Fibroblast of lung (primary cell): ENCODE results near the gene NHLH2. TPM values are rescaled to one million over a fixed set of nuclear protein-coding genes. Genes with fewer than 3 reads are reported as not detected.

Experiments used
- DNase-seq, 2 donors: peaks; one replicate each; pipeline versions ENCODE4 v3.0.0 to v3.0.0-alpha.2; 2010; ENCODE audit warnings: low read depth in 2 of 2
- H2AFZ ChIP-seq: 2 replicates; pipeline ENCODE4 v1.5.1; 2012; ENCODE audit warnings: low read length, control low read depth, inconsistent platforms
- H3K27ac ChIP-seq: 2 replicates; pipeline ENCODE4 v1.5.1; 2011; ENCODE audit warnings: low read length, control low read depth; ENCODE audit not compliant: insufficient read depth
- H3K27me3 ChIP-seq: 2 replicates; pipeline ENCODE4 v1.5.1; 2011; ENCODE audit warnings: mild to moderate bottlenecking, low read length; ENCODE audit not compliant: control insufficient read depth, insufficient read depth
- H3K36me3 ChIP-seq: 2 replicates; pipeline ENCODE4 v1.5.1; 2011; ENCODE audit warnings: low read length; ENCODE audit not compliant: control insufficient read depth, insufficient read depth
- H3K4me1 ChIP-seq: 2 replicates; pipeline ENCODE4 v1.5.1; 2011; ENCODE audit warnings: low read length; ENCODE audit not compliant: control insufficient read depth, insufficient read depth; ENCODE audit errors: extremely low read depth
- H3K4me2 ChIP-seq: 2 replicates; pipeline ENCODE4 v1.5.1; 2011; ENCODE audit warnings: low read length, control low read depth; ENCODE audit not compliant: insufficient read depth; ENCODE audit errors: extremely low read depth
- H3K4me3 ChIP-seq, 4 experiments: fragments of 200-600 bp in 1 of 4; sonication (generic) in 1 of 4; replicated peaks in 1 of 4; 2 replicates each; pipeline ENCODE4 v1.5.1; 2011 to 2016; ENCODE audit warnings: low read length in 4 of 4, low read depth in 3 of 4, mild to moderate bottlenecking in 3 of 4, control low read depth in 2 of 4, inconsistent platforms in 1 of 4, mixed read lengths in 1 of 4; ENCODE audit not compliant: insufficient read depth in 1 of 4; ENCODE audit errors: control extremely low read depth in 1 of 4
- H3K79me2 ChIP-seq: 2 replicates; pipeline ENCODE4 v1.5.1; 2012; ENCODE audit warnings: mild to moderate bottlenecking, low read length, inconsistent platforms; ENCODE audit not compliant: control insufficient read depth, insufficient read depth
- H3K9ac ChIP-seq: 2 replicates; pipeline ENCODE4 v1.5.1; 2011; ENCODE audit warnings: mild to moderate bottlenecking, low read length, control low read depth; ENCODE audit not compliant: insufficient read depth
- H3K9me3 ChIP-seq: 2 replicates; pipeline ENCODE4 v1.5.1; 2012; ENCODE audit warnings: low read depth, low read length; ENCODE audit not compliant: control insufficient read depth, insufficient read depth
- H4K20me1 ChIP-seq: 2 replicates; pipeline ENCODE4 v1.5.1; 2011; ENCODE audit warnings: low read length; ENCODE audit not compliant: control insufficient read depth, insufficient read depth; ENCODE audit errors: extremely low read depth
- EZH2 ChIP-seq: IDR thresholded peaks from 2 replicates; pipeline ENCODE4 v1.5.1; 2012; ENCODE audit warnings: low read length, control low read depth, mild to moderate bottlenecking; ENCODE audit errors: missing control alignments
- polyA plus RNA-seq, 2 donors: library from polyadenylated mRNA; depleted of rRNA in 1 of 2; stranded (reverse) in 1 of 2; unstranded in 1 of 2; fragments of >200 nt; gene quantifications; 2 replicates each; pipeline ENCODE4 v1.2.1, GENCODE V29; 2011 to 2012; ENCODE audit warnings: missing spikeins in 1 of 2
- total RNA-seq: library from RNA; depleted of rRNA; stranded (reverse); fragments of >200 nt; gene quantifications from 2 replicates; pipeline ENCODE4 v1.2.1, GENCODE V29; 2014
- TF ChIP-seq, protein P1 (sequence below), 2 donors: IDR thresholded peaks in 1 of 2; conservative IDR thresholded peaks in 1 of 2; 1 replicate in 1 of 2; 2 replicates in 1 of 2; pipeline ENCODE4 v1.5.1; 2011 to 2012; ENCODE audit warnings: low read length in 2 of 2, control low read depth in 1 of 2, inconsistent platforms in 1 of 2, low read depth in 1 of 2, mild to moderate bottlenecking in 1 of 2

NHLH2 gene
- total and polyA plus RNA-seq, 2 donors (not counting 1 experiment from before 2014, with no cell fraction given), result not detected

DNA sequence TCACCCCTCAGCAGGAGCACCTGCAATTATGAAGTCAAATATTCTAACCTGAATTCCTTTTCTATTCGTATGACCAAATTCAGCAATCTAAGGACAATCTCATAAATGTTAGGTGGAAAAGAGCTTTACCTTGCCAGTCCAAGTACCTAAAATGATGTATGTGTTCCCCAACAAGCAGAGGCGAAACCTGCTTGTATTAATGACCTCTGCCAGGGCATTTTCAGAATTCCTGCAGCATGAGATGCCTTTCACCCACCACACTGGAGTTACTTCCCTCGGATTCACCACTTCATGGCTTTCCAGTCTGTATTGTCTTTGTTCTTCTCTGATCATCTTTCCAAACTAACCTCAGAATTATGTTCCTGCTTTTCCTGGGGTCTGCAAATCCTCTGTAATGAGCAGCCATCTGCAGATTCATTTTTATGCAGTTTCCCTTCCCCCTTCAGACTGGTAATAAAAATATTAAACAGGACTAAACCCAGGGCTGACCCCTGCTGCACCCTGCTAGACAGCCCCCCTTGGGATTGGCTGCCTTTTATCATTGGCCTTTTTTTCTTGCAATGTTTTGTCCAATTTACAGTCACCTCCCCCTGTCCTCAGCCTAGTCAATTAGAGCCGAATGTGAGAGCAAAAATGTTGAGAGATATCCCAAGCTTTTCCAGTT, 45.8 kb downstream of the NHLH2 start:
- no peaks in the 10 kb centered on the region for H3K4me1 ChIP-seq
- no peaks in the 10 kb centered on the region for H3K36me3 ChIP-seq
- H3K9me3 ChIP-seq, result no peaks in the 10 kb centered on the region
- no peak overlapping the region for H3K4me3 ChIP-seq
- no peak overlapping the region for H3K27ac ChIP-seq
- H4K20me1 ChIP-seq, result no peaks in the 10 kb centered on the region
- H3K9ac ChIP-seq, result no peak overlapping the region
- no peak overlapping the region for H2AFZ ChIP-seq
- peaks cover 13% of the 10 kb centered on the region for H3K27me3 ChIP-seq
- TF ChIP-seq, protein P1, sequence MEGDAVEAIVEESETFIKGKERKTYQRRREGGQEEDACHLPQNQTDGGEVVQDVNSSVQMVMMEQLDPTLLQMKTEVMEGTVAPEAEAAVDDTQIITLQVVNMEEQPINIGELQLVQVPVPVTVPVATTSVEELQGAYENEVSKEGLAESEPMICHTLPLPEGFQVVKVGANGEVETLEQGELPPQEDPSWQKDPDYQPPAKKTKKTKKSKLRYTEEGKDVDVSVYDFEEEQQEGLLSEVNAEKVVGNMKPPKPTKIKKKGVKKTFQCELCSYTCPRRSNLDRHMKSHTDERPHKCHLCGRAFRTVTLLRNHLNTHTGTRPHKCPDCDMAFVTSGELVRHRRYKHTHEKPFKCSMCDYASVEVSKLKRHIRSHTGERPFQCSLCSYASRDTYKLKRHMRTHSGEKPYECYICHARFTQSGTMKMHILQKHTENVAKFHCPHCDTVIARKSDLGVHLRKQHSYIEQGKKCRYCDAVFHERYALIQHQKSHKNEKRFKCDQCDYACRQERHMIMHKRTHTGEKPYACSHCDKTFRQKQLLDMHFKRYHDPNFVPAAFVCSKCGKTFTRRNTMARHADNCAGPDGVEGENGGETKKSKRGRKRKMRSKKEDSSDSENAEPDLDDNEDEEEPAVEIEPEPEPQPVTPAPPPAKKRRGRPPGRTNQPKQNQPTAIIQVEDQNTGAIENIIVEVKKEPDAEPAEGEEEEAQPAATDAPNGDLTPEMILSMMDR (conservative IDR thresholded peaks at IDR 0.05 in 1 of 2, IDR thresholded peaks at IDR 0.05 in 1 of 2; ENCODE audit: low read depth in 1 of 2, low read length in 2 of 2), result no peak
- TF ChIP-seq EZH2, result no peak
- no peaks in the 10 kb centered on the region for H3K79me2 ChIP-seq
- no peak for DNase-seq
- no peak overlapping the region for H3K4me2 ChIP-seq

DNA sequence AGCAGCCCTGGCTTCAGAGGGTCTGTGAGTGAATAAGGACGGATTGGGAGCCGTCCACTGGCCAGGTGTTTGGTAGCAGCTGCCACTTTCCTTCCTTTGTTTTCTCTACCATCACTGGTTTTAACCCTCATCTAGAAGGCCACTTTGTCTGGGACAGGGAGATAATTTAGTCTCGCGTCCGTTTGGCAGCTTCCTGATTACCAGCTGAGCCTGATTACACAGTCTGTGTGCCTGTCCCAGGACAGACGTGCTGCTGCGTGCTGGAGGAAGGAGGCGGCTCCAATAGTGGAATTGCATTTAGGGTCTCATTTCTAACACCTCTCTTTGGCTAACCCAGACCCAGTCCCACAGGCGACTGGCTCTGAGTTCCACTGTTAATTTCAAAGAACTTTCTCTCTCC, 47.8 kb downstream of the NHLH2 start:
- H3K36me3 ChIP-seq, result no peaks in the 10 kb centered on the region
- no peak overlapping the region for H3K4me2 ChIP-seq
- H2AFZ ChIP-seq, result no peak overlapping the region
- DNase-seq, result no peak
- peaks cover 13% of the 10 kb centered on the region for H3K27me3 ChIP-seq
- H3K79me2 ChIP-seq, result no peaks in the 10 kb centered on the region
- no peak overlapping the region for H3K4me3 ChIP-seq
- no peaks in the 10 kb centered on the region for H3K9me3 ChIP-seq
- H4K20me1 ChIP-seq, result no peaks in the 10 kb centered on the region
- TF ChIP-seq EZH2, result no peak
- TF ChIP-seq, protein P1 (conservative IDR thresholded peaks at IDR 0.05 in 1 of 2, IDR thresholded peaks at IDR 0.05 in 1 of 2; ENCODE audit: low read depth in 1 of 2, low read length in 2 of 2), result no peak
- H3K4me1 ChIP-seq, result no peaks in the 10 kb centered on the region
- no peak overlapping the region for H3K9ac ChIP-seq
- no peak overlapping the region for H3K27ac ChIP-seq

DNA sequence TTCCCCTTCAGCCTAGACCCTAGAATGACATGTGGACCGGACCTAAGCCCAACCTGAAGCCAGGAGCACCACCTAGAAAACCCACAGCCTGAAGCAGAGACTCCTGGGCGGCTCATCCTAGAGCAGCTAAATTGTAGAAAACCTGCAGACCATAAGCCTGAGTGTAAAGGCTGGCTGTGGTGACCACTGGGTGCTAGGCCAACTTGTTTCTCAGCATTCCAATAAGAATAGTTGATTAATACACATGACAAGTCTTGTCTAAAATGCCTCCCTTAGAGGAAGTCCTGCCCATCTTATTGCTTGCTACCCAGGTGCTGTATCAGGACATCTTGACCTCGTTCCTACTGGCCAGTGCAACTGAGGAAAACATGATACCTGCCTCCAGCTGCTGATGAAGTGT, 49.1 kb downstream of the NHLH2 start:
- Histone ChIP-seq H3K27me3 (peaks cover 13% of the 10 kb centered on the region), H4K20me1 (no peaks in the 10 kb centered on the region), H3K4me2 (no peak overlapping the region), H3K9me3 (no peaks in the 10 kb centered on the region), H3K27ac (no peak overlapping the region), H3K36me3 (no peaks in the 10 kb centered on the region), H3K79me2 (no peaks in the 10 kb centered on the region), H3K9ac (no peak overlapping the region), H2AFZ (no peak overlapping the region), H3K4me3 (no peak overlapping the region), H3K4me1 (no peaks in the 10 kb centered on the region)
- no peak for DNase-seq
- TF ChIP-seq, protein P1 (conservative IDR thresholded peaks at IDR 0.05 in 1 of 2, IDR thresholded peaks at IDR 0.05 in 1 of 2; ENCODE audit: low read depth in 1 of 2, low read length in 2 of 2), result no peak
- TF ChIP-seq EZH2, result no peak
